ENCODE measurements around the gene DCC. TPM values are rescaled to one million over a fixed set of nuclear protein-coding genes. Genes with fewer than 3 reads are reported as not detected.

The DCC gene
- total RNA-seq, 6 donors from 2014 or later, result 0.33 to 3.5 (median 1.0) TPM

GRCh38 chr18:52536039-52536438, 196.0 kb downstream of the DCC start:
- 52 to 53% methylated on average over 6 of the region's 6 CpGs for WGBS, 2 donors
- DNase-seq (no peak), ATAC-seq (ENCODE audit: low FRiP score in 2 of 2) (no peak)
- no peaks in the 10 kb centered on the region for H3K4me1 ChIP-seq
- no peak overlapping the region for H3K4me3 ChIP-seq
- no peaks in the 10 kb centered on the region for H3K36me3 ChIP-seq
- no peaks in the 10 kb centered on the region for H3K9me3 ChIP-seq
- H3K27me3 ChIP-seq, result no peaks in the 10 kb centered on the region
- H3K27ac ChIP-seq, result no peak overlapping the region
- TF ChIP-seq POLR2AphosphoS5 (IDR thresholded peaks at IDR 0.05) (no peak), CTCF (IDR thresholded peaks at IDR 0.05) (no peak), POLR2A (IDR thresholded peaks at IDR 0.05) (no peak), EP300 (IDR thresholded peaks at IDR 0.05) (no peak)

GRCh38 chr18:52537261-52537660, 197.3 kb downstream of the DCC start:
- Histone ChIP-seq H3K4me3 (no peak overlapping the region), H3K9me3 (no peaks in the 10 kb centered on the region), H3K4me1 (no peaks in the 10 kb centered on the region), H3K27ac (no peak overlapping the region), H3K27me3 (no peaks in the 10 kb centered on the region), H3K36me3 (no peaks in the 10 kb centered on the region)
- 44 to 52% methylated on average over 1 of the region's 1 CpG for WGBS, 2 donors
- ATAC-seq (ENCODE audit: low FRiP score in 2 of 2) (no peak), DNase-seq (no peak)
- TF ChIP-seq EP300 (IDR thresholded peaks at IDR 0.05) (no peak), CTCF (IDR thresholded peaks at IDR 0.05) (no peak), POLR2A (IDR thresholded peaks at IDR 0.05) (no peak), POLR2AphosphoS5 (IDR thresholded peaks at IDR 0.05) (no peak)

- TF ChIP-seq CTCF (IDR thresholded peaks at IDR 0.05), result no peak
- Histone ChIP-seq H3K4me3 (no peak overlapping the region), H3K27ac (no peak overlapping the region), H3K36me3 (no peaks in the 10 kb centered on the region), H3K4me1 (no peaks in the 10 kb centered on the region), H3K9me3 (no peaks in the 10 kb centered on the region), H3K27me3 (no peaks in the 10 kb centered on the region)
- ATAC-seq (ENCODE audit: low FRiP score in 2 of 2) (no peak), DNase-seq (no peak)
- WGBS, 2 donors, result 86 to 90% methylated on average over 4 of the region's 4 CpGs
These were observed 201.1 kb downstream of the DCC start for GRCh38 chr18:52541056-52541455.

GRCh38 chr18:52544086-52544485, 204.1 kb downstream of the DCC start:
- no peaks in the 10 kb centered on the region for H3K4me1 ChIP-seq
- no peak overlapping the region for H3K4me3 ChIP-seq
- H3K27ac ChIP-seq, result no peak overlapping the region
- H3K36me3 ChIP-seq, result no peaks in the 10 kb centered on the region
- DNase-seq (no peak), ATAC-seq (ENCODE audit: low FRiP score in 2 of 2) (no peak)
- no peaks in the 10 kb centered on the region for H3K27me3 ChIP-seq
- TF ChIP-seq CTCF (IDR thresholded peaks at IDR 0.05) (no peak), POLR2AphosphoS5 (IDR thresholded peaks at IDR 0.05) (no peak), POLR2A (IDR thresholded peaks at IDR 0.05) (no peak), EP300 (IDR thresholded peaks at IDR 0.05) (no peak)
- H3K9me3 ChIP-seq, result no peaks in the 10 kb centered on the region
- WGBS, 2 donors, result 61 to 74% methylated on average over 4 of the region's 4 CpGs

GRCh38 chr18:52546686-52547346, 206.8 kb downstream of the DCC start:
- H3K4me1 ChIP-seq, result no peaks in the 10 kb centered on the region
- no peaks in the 10 kb centered on the region for H3K9me3 ChIP-seq
- no peak overlapping the region for H3K27ac ChIP-seq
- H3K36me3 ChIP-seq, result no peaks in the 10 kb centered on the region
- WGBS, 2 donors, result 79 to 81% methylated on average over 6 of the region's 6 CpGs
- DNase-seq, result no peak
- no peak for TF ChIP-seq POLR2AphosphoS5 (IDR thresholded peaks at IDR 0.05)
- no peak for TF ChIP-seq CTCF (IDR thresholded peaks at IDR 0.05)
- TF ChIP-seq POLR2A (IDR thresholded peaks at IDR 0.05), result no peak
- no peak for TF ChIP-seq EP300 (IDR thresholded peaks at IDR 0.05)
- H3K27me3 ChIP-seq, result no peaks in the 10 kb centered on the region
- no peak overlapping the region for H3K4me3 ChIP-seq
- ATAC-seq (ENCODE audit: low FRiP score in 2 of 2), result no peak

Data from upper lobe of left lung (tissue), 6 donors.